ENCODE data around the gene DMGDH.

DMGDH gene

DNA sequence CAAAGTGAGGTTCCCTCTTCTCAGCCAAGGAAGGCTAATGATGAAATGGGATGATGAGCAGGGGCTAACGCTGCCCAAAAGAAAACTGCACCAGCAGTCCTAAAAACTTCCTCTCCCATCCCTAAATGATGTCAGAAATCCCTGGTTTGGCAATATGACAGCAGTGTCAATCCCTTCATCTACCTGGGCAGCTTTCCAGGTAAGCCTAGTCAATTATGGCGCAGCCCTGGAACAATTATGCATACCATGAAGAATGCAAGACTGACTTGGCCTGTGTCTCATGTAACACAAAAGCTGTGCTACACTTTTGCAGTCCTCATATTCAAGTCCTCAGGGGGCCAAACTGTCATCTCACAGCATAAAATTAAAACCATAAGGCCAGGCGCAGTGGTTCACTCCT, 7.0 kb downstream of the DMGDH start:
- no peak for DNase-seq

- no peak for DNase-seq
Measured at GRCh38 chr5:79059674-79060073, 9.8 kb downstream of the DMGDH start.

- DNase-seq = no peak
Measured at GRCh38 chr5:79056847-79057246, 12.6 kb downstream of the DMGDH start.

- DNase-seq = no peak
Measured at GRCh38 chr5:79055017-79055416, 14.5 kb downstream of the DMGDH start.

DNA sequence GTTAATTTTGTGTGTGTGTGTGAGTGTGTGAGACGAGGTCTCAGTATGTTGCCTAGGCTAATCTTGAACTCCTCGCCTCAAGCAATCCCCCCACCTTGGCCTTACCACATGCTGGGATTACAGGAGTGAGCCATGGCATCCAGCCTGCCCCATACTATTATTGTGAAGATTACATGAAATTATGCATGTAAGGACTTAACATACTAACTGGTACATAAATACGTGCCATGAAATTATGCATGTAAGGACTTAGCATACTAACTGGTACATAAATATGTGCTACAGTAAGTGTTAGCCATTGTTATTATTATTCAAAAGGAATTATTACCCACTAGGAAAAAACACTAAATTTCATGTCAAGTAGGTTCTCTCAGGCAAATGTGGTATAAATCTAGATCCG, 16.2 kb downstream of the DMGDH start:
- DNase-seq = no peak

DNA sequence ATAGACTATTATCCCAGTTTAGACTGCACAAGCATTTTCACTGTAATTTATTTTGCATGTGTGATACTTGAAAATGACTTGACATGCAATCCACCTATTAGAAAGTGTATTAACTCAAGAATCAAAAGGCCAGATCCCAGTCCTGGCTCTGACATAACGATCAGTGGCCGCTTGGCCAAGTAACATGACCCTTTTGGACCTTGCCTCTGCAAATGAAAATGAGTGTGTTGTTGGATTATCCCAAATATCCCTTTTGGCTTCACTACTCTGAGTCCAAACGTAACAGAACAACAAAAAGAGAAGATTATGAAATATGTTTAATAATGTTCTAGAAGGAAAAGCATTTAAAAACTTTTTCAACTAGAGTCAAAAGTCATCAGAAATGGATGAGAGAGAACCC, 19.0 kb downstream of the DMGDH start:
- DNase-seq = no peak

- no peak for DNase-seq
Measured at GRCh38 chr5:79048437-79048836, 21.0 kb downstream of the DMGDH start.

DNA sequence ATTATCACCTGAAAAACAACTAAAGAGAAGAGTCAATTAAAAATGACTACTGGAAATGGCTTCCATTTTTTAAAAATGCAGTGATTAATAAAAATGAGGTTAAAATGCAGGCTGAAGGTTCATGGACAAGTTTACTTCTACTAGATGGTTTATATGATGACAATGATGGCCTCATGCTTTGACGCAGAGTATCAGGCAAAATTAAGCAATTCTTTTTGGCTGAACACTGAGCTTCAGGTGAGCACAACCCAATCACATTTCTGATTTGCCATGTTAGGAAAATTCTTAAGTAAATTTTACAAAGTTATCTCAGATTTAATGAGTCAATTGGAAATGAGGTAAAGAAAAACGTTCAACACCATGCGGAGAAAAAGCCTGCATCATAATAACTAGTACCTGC, 22.3 kb downstream of the DMGDH start:
- no peak for DNase-seq

DNA sequence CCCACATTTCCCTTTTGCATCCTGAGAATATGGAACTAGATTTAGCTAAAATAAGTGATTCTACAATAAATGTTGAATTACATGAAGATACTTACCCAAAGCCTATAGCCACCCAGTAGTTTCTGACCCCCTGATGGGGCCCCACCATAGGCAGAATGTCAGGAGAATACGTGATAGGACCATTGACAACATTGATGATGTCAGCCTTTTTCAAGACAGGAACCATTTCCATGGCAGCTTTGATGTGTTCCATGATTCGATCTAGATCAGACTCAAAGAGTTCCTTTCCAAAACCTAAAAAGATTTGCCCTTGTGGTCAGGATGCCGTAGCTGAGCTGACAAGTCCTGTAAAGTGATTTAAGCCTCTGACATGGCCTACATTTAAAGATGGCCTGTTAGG, 27.3 kb downstream of the DMGDH start:
- DNase-seq = no peak

GRCh38 chr5:79036769-79037168, 32.7 kb downstream of the DMGDH start:
- DNase-seq = no peak

- no peak for DNase-seq
Measured at GRCh38 chr5:79035237-79035636, 34.2 kb downstream of the DMGDH start.

DNA sequence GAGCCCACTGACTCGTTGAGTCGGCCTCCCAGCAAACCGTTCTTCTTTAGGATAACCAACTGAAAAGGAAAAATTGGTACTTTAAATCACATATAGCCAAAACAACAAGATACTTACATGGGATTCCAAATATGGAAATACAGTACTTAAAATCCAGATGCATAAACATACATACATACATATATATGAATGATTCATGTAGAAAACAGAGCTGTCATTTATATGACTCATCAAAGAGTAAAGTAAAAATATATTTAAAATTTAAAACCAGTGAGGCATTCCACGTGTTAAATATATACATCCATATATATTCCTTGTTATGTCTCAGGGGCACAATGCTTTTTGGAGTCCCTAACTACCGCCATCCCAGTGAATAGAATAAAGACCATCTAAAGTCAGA, 36.7 kb downstream of the DMGDH start:
- no peak for DNase-seq

DNA sequence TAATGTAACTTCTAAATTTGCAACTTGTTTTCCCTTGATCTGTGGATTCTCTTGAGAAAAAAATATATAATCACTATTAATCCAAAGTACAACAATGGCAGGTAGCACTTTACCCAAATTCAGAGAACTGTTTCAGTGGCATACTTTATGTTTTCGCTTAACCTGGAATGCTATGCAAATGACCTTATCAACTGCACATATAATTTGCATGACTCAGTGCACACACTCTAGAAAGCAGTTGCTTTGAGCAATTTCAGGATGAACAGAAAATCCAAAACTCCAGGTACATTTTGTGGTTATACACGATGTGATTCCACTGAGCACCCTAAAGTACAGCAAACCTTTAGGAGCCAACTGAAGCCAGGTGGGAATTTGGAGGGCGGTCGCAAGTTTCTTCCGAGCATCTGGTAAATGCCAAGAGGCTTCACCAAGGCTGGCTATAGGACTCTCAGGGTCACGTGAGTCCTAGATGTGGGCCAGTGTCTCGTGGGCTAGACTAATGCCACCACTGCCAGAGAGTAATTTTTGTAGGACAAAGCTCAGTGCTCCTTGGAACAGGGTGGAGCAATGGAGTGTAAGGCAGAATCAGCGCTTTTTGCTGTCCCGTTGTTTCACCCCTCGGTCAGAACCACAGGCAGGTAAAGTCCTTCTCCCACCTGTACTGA, 37.3 kb downstream of the DMGDH start:
- DNase-seq = no peak

DNA sequence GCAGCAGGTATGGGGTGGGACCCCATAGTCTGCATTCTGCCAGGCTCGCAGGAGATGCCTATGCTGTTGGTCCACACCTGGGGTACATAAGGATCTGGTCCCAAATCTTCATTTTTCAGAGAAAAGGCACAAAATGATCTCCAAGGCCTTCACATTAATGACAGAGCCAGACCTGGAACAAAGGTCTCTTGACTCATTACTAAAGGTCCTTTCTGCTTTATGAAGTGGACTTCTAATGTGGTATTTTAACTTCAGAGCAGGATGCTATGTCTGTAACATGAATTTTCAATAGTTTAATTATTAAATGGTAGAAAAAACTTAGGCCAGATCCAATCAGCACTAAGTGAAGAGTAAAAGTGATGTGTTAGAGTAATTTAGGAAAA, 38.0 kb downstream of the DMGDH start:
- DNase-seq = no peak

DNA sequence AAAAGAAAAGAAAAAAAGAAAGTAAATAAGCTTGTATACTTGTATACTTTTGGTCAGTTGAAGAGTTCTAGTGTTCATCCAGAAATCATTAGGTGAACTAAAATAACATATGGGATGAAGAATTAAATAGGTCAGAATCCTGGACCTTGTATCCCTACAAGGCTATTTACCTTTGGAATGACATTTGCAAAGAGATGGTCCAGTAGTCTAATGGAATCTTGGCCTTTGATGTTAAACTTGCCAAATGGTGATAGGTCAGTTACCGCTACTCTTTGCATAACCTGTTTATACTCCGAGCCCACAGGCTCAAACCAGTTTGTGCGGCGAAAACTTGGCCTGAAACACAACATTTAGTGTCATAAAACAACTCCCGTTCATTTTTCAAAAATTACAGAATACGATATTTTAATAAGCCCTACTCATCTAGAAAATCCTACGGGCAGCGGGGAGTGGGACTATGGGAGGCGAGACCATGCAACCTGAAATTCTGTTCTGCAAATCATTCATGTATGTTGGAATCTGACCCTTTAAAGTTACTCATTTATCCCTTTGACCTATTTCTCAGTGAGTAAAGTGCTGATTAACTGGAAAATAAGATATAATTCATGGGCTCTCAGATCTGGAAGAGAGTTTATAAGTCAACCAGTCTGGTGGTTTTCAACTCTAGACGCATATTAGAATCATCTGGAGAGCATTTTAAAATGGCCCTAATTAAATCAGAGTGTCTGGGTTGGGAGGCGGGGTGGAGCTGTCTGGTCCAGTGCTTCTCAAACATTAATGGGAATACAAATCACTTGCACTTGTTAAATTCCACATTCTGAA, 38.6 kb downstream of the DMGDH start:
- DNase-seq = no peak

GRCh38 chr5:79025054-79025472, 44.4 kb downstream of the DMGDH start:
- peak; percentile 4 to 39 for DNase-seq

DNA sequence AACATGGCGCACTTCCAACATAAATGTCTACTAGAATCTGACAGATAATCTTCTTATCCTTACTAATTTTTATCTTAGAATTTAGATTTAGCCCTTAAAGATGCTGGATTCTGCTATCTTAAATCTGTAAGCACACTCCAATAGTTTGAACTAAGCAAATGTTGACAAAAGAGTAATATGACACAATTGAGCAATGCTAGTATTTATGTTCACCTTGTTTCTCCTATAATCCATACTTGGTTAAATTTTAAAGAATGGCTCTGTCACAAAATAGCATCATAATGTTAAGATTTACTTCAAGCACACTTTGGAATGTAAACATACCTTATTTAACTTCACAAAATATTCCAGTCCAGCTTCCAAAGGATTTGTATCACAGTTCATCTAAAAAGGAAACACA, 45.5 kb downstream of the DMGDH start:
- DNase-seq = no peak

DNA sequence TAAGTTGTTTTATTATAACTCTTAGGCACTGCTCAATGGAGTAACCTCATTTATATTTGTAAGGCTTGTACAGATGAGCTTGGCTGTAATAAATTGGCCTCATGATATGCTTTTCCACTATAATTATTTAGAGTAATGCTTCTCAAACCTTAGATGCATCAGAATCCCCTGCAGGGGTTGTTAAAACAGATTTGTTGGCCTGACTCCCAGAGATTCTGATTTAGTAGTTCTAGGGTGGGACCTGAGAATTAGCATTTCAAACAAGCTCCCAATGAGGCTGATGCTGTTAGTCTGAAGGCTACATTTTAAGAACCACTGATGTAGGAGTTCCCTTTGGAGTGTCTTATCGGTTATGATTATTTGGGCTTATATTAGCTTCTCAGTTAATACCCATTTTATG, 46.1 kb downstream of the DMGDH start:
- no peak for DNase-seq

DNA sequence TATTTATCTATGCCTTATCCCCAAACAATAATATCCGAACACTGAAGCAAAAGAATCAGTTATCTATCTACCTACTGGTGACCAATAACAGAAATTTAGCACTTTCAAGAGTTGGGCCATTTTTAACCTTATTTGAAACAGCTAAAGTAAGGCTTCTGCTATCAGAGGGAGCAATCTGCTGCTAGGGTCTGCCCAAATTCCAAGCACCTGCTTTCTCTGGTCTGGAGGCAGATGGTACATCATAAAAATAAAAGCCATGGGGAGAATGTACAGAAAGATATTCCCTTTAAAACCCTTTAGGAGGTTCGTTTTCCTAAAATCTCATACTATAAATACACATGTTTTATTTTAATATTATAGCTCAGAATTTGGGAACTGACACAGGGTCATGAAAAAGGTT, 46.7 kb downstream of the DMGDH start:
- no peak for DNase-seq

DNA sequence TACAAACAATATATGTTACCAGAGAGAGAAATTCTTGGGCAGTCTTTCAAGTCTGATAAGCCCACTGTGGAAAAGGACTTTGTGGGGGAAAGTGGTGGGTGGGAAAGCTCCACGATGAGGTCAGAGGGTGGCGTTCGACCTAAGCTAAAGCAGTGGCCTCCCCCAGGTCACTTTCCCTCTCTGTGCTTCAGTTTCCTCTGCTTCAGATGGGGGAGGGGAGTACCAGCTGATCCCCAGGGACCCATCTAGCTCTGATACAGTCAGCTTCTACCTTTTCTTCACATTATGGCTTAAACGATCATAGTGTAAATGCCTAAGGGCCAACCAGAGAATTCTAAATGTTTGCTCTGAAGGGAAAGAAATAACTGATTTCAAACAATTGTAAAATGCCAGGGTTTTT, 47.7 kb downstream of the DMGDH start:
- DNase-seq = no peak

- peak in 1 of 2 donors; percentile 1 for DNase-seq
Measured at GRCh38 chr5:79020861-79021561, 48.5 kb downstream of the DMGDH start.

GRCh38 chr5:79014631-79015030, 54.8 kb downstream of the DMGDH start:
- no peak for DNase-seq

- DNase-seq = no peak
Measured at GRCh38 chr5:79011869-79012268, 57.6 kb downstream of the DMGDH start.

DNA sequence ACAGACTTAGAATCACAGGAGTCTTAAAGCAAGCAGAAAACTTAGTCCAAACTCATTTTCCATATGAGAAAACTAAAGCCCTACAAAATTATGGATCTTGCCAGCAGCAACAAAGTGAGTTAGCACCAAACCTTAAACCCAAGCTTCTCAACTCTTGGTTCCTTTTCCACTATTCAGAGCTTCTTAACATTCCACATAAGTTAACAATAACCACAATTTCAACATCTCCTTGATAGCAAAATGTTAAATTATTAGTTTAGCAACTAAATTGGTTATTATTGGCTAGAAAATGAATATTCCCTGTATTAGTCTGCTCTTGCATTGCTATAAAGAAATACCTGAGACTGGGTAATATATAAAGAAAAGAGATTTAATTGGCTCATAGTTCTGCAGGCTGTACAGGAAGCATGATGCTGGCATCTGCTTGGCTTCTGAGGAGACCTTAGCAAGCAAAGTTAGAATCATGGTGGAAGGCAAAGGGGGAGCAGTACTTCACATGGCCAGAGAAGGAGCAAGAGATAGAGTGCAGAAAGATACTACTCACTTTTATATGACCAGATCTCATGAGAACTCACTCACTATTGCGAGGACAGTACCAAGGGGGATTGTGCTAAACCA, 58.1 kb downstream of the DMGDH start:
- DNase-seq = no peak
